GM21576 (cell line): ENCODE results near the gene FAF2.
"Not testable (repeated sequence)": the region's sequence is repeated elsewhere in the genome, so short reads cannot be mapped to it uniquely, and the experiment has no call there.

Experiments
- ATAC-seq: cut with Tn5 transposase; IDR thresholded peaks from one replicate; pipeline ENCODE4 v1.9.1; 2021; ENCODE audit warnings: mild to moderate bottlenecking, moderate library complexity; ENCODE audit not compliant: unreplicated experiment

FAF2 gene

GRCh38 chr5:176416965-176417364, 31.2 kb upstream of the FAF2 start:
- no peak for ATAC-seq

GRCh38 chr5:176418251-176418650, 29.9 kb upstream of the FAF2 start:
- ATAC-seq = no peak

- no peak for ATAC-seq
Observed at GRCh38 chr5:176420086-176420485, 28.1 kb upstream of the FAF2 start.

- no peak for ATAC-seq
Observed at GRCh38 chr5:176420972-176421544, 27.1 kb upstream of the FAF2 start.

GRCh38 chr5:176424181-176424580, 24.0 kb upstream of the FAF2 start:
- no peak for ATAC-seq

GRCh38 chr5:176425138-176425537, 23.0 kb upstream of the FAF2 start:
- ATAC-seq = no peak

GRCh38 chr5:176425791-176426190, 22.4 kb upstream of the FAF2 start:
- ATAC-seq = no peak

- no peak for ATAC-seq
Observed at GRCh38 chr5:176426876-176427275, 21.3 kb upstream of the FAF2 start.

- ATAC-seq = no peak
Observed at GRCh38 chr5:176427971-176428370, 20.2 kb upstream of the FAF2 start.

GRCh38 chr5:176429972-176430371, 18.2 kb upstream of the FAF2 start:
- no peak for ATAC-seq

GRCh38 chr5:176432707-176433106, 15.5 kb upstream of the FAF2 start:
- no peak for ATAC-seq

- no peak for ATAC-seq
Observed at GRCh38 chr5:176436656-176437055, 11.5 kb upstream of the FAF2 start.

GRCh38 chr5:176438959-176439757, 9.0 kb upstream of the FAF2 start:
- ATAC-seq = no peak

GRCh38 chr5:176440927-176441706, 7.1 kb upstream of the FAF2 start:
- ATAC-seq = no peak

- no peak for ATAC-seq
Observed at GRCh38 chr5:176441921-176442323, 6.3 kb upstream of the FAF2 start.

GRCh38 chr5:176442911-176443310, 5.3 kb upstream of the FAF2 start:
- not testable (repeated sequence) for ATAC-seq

- ATAC-seq = no peak
Observed at GRCh38 chr5:176444742-176445141, 3.4 kb upstream of the FAF2 start.

- ATAC-seq = no peak
Observed at GRCh38 chr5:176446028-176446665, 2.0 kb upstream of the FAF2 start.

GRCh38 chr5:176446884-176447590, 1.1 kb upstream of the FAF2 start:
- no peak for ATAC-seq

- ATAC-seq = peak; percentile 30
Observed at GRCh38 chr5:176447591-176447977, 601 bp upstream of the FAF2 start.

- ATAC-seq = no peak
Observed at GRCh38 chr5:176450077-176450476, 1.9 kb downstream of the FAF2 start.
